Measurements from ENCODE around the gene DDI2. TPM values are rescaled to one million over a fixed set of nuclear protein-coding genes. Genes with fewer than 3 reads are reported as not detected.
A peak's percentile ranks its signal among the peaks of the same experiment; 100 is the strongest.

DDI2 gene
- total RNA-seq, 1 donor from 2014 or later, result 33.0 TPM

DNA sequence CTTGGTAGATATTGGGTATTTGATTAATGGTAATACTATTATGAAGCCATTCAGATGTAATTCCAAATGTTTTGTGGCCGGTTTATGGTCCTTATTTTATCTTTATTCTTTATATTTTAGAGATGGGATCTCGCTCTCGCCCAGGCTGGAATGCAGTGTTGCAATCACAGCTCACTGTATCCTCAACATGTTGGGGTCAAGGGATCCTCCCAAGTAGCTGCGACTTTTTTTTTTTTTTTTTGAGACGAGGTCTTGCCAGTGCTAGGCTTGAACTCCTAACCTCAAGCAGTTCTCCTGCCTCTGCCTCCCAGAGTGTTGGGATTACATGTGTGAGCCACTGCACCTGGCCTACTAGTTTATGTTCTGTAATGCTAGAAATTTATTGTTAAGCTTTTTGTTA is 4.7 kb downstream of the DDI2 start:
- peaks cover 21% of the 10 kb centered on the region for H3K4me1 Mint-ChIP-seq
- TF ChIP-seq, protein P1, sequence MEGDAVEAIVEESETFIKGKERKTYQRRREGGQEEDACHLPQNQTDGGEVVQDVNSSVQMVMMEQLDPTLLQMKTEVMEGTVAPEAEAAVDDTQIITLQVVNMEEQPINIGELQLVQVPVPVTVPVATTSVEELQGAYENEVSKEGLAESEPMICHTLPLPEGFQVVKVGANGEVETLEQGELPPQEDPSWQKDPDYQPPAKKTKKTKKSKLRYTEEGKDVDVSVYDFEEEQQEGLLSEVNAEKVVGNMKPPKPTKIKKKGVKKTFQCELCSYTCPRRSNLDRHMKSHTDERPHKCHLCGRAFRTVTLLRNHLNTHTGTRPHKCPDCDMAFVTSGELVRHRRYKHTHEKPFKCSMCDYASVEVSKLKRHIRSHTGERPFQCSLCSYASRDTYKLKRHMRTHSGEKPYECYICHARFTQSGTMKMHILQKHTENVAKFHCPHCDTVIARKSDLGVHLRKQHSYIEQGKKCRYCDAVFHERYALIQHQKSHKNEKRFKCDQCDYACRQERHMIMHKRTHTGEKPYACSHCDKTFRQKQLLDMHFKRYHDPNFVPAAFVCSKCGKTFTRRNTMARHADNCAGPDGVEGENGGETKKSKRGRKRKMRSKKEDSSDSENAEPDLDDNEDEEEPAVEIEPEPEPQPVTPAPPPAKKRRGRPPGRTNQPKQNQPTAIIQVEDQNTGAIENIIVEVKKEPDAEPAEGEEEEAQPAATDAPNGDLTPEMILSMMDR (conservative IDR thresholded peaks at IDR 0.05), result no peak
- H3K36me3 Mint-ChIP-seq (ENCODE audit: low read depth), result no peaks in the 10 kb centered on the region
- H3K9me3 Mint-ChIP-seq, result no peaks in the 10 kb centered on the region
- DNase-seq (ENCODE audit: low read depth, low spot score), result no peak
- no peaks in the 10 kb centered on the region for H3K27me3 Mint-ChIP-seq (ENCODE audit: low read depth)
- H3K27ac Mint-ChIP-seq (ENCODE audit: unreplicated experiment), result no peak overlapping the region
- H3K4me3 Mint-ChIP-seq, result no peak overlapping the region

DNA sequence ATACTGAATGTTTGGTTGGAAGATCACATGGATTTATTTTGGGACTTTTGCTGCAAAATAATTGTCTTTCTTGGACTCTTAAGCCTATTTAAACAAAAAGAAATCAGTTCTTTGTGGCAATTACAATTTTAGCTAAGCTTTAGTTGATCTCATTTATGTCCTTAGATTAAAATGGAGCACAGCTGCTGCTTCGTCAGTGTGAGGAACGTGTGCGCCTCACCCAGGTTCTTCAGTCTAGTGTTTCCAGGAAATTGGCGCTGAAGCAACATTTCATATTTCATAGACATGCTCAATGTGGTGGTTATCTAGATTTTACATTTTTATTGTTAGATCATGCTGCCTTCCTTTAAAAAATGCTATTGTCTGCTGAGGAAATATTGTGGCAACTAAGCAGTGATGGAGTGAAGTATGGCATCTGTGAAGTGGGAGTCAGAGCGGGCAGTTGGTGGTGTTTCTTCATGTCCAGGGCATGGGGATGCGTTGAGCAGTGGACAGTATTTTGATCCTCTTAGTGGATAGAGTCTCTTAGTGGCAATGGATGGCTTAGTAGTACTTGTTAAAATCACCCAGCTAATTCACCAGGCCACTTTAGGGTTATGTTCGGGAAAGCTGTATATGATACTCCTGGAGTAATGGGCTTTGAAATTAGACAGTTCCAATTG is 5.6 kb downstream of the DDI2 start:
- DNase-seq (ENCODE audit: low read depth, low spot score), result no peak
- TF ChIP-seq, protein P1 (conservative IDR thresholded peaks at IDR 0.05), result no peak
- H3K4me1 Mint-ChIP-seq, result peaks cover 20% of the 10 kb centered on the region
- H3K27me3 Mint-ChIP-seq (ENCODE audit: low read depth), result no peaks in the 10 kb centered on the region
- no peak overlapping the region for H3K27ac Mint-ChIP-seq (ENCODE audit: unreplicated experiment)
- no peaks in the 10 kb centered on the region for H3K9me3 Mint-ChIP-seq
- no peaks in the 10 kb centered on the region for H3K36me3 Mint-ChIP-seq (ENCODE audit: low read depth)
- peak overlapping the region; percentile 25 for H3K4me3 Mint-ChIP-seq

DNA sequence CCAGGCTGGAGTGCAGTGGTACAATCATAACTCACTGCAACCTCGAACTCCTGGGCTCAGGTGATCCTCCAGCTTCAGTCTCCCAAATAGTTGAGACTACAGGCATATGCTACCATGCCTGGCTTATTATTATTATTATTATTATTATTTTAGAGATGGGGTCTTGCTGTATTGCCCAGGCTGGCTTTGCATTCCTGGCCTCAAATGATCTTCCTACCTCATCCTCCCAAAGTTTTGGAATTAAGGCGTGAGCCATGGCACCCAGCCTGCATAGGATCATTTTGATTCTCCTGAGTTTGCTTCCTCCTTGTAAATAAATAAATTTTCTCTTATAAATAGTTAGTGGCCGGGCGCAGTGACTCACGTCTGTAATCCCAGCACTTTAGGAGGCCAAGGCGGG is 6.2 kb downstream of the DDI2 start:
- Mint-ChIP-seq H3K27me3 (ENCODE audit: low read depth) (no peaks in the 10 kb centered on the region), H3K36me3 (ENCODE audit: low read depth) (no peaks in the 10 kb centered on the region), H3K9me3 (no peaks in the 10 kb centered on the region), H3K4me3 (no peak overlapping the region), H3K27ac (ENCODE audit: unreplicated experiment) (no peak overlapping the region), H3K4me1 (peaks cover 14% of the 10 kb centered on the region)
- DNase-seq (ENCODE audit: low read depth, low spot score), result no peak
- TF ChIP-seq, protein P1 (conservative IDR thresholded peaks at IDR 0.05), result no peak

DNA sequence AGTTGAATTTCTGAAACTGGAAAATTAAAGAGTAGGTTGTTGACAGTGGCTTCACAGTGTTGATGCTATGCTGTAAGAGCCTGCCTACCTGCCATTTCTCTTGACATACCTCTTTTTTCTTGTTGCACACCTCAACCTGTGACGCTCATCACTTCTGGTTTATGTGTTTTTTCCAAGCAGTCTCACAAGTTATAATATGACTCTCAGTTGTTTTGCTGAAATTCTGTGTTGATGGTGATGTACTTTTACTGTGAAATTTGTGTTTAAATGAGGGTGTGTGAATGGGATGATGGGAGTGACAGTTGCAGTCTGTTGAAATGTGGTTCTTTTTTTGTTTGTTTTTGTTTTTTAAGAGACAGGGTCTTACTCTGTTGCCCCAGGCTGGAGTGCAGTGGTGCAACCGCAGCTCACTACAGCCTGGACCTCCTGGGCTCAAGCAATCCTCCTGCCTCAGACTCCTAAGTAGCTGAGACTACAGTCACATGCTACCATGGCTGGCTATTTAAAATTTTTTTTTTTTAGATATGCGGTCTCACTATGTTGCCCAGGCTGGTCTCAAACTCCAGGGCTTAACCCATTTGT is 7.0 kb downstream of the DDI2 start:
- no peak overlapping the region for H3K27ac Mint-ChIP-seq (ENCODE audit: unreplicated experiment)
- no peaks in the 10 kb centered on the region for H3K36me3 Mint-ChIP-seq (ENCODE audit: low read depth)
- TF ChIP-seq, protein P1 (conservative IDR thresholded peaks at IDR 0.05), result no peak
- no peak for DNase-seq (ENCODE audit: low read depth, low spot score)
- H3K4me1 Mint-ChIP-seq, result peaks cover 8% of the 10 kb centered on the region
- no peaks in the 10 kb centered on the region for H3K9me3 Mint-ChIP-seq
- no peaks in the 10 kb centered on the region for H3K27me3 Mint-ChIP-seq (ENCODE audit: low read depth)
- no peak overlapping the region for H3K4me3 Mint-ChIP-seq

DNA sequence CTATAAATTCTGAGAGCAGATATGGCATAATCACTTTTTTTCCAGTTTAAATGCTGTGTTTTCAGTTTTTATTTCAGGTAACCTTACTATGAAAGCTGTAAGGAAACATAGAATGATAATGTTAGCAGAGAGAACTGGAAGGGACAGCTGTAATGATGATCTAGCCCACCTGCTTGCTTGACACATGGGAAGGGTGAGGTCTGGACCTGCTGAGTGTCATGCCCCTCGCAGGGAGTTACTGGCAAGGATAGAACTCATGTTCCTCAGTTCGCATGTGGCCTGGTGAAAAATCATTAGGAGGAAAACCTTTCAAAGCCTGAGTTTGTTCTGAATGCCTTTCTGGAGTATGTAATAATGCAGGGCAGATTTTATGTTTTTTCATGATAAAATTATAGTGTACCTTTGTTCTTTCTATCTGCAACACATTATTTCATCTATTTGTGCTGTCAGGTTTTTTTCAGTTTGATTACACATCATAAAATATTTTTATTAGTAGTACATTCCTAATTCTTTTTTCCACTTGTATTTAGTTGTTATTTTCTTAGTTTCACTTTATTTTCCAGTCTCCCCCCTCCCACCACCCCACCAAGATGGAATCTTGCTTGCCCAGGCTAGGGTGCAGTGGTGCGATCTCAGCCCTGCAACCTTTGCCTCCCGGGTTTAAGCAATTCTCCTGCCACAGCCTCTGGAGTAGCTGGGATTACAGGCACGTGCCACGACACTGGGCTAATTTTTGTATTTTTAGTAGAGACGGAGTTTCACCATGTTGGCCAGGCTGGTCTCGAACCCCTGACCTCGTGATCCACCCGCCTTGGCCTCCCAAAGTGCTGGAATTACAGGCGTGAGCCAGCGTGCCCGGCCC is 8.0 kb downstream of the DDI2 start:
- H3K4me1 Mint-ChIP-seq, result peaks cover 6% of the 10 kb centered on the region
- TF ChIP-seq, protein P1 (conservative IDR thresholded peaks at IDR 0.05), result no peak
- H3K36me3 Mint-ChIP-seq (ENCODE audit: low read depth), result peaks cover 4% of the 10 kb centered on the region
- H3K27ac Mint-ChIP-seq (ENCODE audit: unreplicated experiment), result no peak overlapping the region
- no peak overlapping the region for H3K4me3 Mint-ChIP-seq
- H3K9me3 Mint-ChIP-seq, result no peaks in the 10 kb centered on the region
- no peaks in the 10 kb centered on the region for H3K27me3 Mint-ChIP-seq (ENCODE audit: low read depth)
- no peak for DNase-seq (ENCODE audit: low read depth, low spot score)

Measured in neural crest cell (in vitro differentiated cells).